ENCODE measurements around the gene PARM1. TPM values are rescaled to one million over a fixed set of nuclear protein-coding genes. Genes with fewer than 3 reads are reported as not detected.
"Not testable (repeated sequence)": the region's sequence is repeated elsewhere in the genome, so short reads cannot be mapped to it uniquely, and the experiment has no call there.

PARM1 gene
- total and polyA plus RNA-seq, 2 donors (not counting 1 experiment from before 2014, with no cell fraction given) = 7.8 to 10.4 TPM

DNA sequence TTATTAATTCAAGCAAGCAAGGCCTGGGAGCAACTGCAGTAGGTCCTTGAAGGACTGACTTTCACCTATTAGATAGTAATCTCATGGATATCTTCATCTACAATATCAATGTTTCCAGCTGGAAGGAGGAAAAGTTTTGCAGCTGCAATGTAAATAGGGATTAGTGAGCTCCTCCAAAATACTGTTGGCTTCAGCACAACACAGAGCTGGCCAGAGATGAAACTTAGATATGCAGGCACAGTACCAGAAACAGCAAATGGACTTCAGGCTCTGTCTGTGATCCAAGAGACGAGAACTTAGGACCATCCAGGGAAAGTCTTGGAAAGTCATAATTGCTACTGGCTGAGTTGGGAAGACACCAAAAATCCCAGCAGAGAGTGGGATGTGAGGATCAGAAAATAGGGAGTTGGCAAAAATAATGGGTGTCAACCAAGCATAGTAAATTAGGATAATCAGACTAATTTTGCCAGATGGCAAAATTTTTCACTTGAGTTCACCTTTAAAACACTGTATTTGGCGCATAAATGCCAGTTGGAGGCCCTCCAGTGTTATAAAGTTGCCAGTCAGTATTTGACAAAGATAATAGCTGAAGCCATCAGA lies 57.5 kb downstream of the PARM1 start:
- POLR2A ChIA-PET = no interaction called here
- no peak overlapping the region for H3K4me3 ChIP-seq (ENCODE audit: control extremely low read depth in 1 of 5, extremely low read depth in 1 of 5, insufficient read depth in 1 of 5, low read depth in 2 of 5, low read length in 4 of 5)
- no peak for ATAC-seq (ENCODE audit: low read depth)
- no peaks in the 10 kb centered on the region for H3K4me1 ChIP-seq (ENCODE audit: control insufficient read depth in 2 of 2, insufficient read depth in 2 of 2, low read length in 2 of 2)
- no peaks in the 10 kb centered on the region for H4K20me1 ChIP-seq (ENCODE audit: control insufficient read depth, insufficient read depth, low read length, poor library complexity, severe bottlenecking)
- no peak for DNase-seq
- H3K79me2 ChIP-seq (ENCODE audit: control insufficient read depth, insufficient read depth, low read length) = no peaks in the 10 kb centered on the region
- H3K4me2 ChIP-seq (replicated peaks; ENCODE audit: low read depth, low read length, poor library complexity, severe bottlenecking) = no peak overlapping the region
- TF ChIP-seq CTCF (IDR thresholded peaks at IDR 0.05) (no peak), EZH2 (IDR thresholded peaks at IDR 0.05; ENCODE audit: borderline replicate concordance, insufficient read depth, low read depth, low read length, poor library complexity, severe bottlenecking) (no peak)
- no peak overlapping the region for H3K9ac ChIP-seq (ENCODE audit: low read length)
- no peaks in the 10 kb centered on the region for H3K27me3 ChIP-seq (replicated peaks in 1 of 4; ENCODE audit: control extremely low read depth in 1 of 4, control insufficient read depth in 3 of 4, insufficient read depth in 4 of 4, low read length in 3 of 4)
- no peak overlapping the region for H3K27ac ChIP-seq (ENCODE audit: low read length in 2 of 2)
- H3K27ac Mint-ChIP-seq = no peak overlapping the region
- intact Hi-C loops (cut with micrococcal nuclease) = no loop called here
- no peaks in the 10 kb centered on the region for H3K27me3 Mint-ChIP-seq
- no peaks in the 10 kb centered on the region for H3K4me1 Mint-ChIP-seq
- WGBS (ENCODE audit: insufficient coverage) = 83% methylated on average over 2 of the region's 2 CpGs
- H2AFZ ChIP-seq (ENCODE audit: insufficient read depth, low read depth, low read length, poor library complexity, severe bottlenecking) = no peak overlapping the region
- H3K4me3 Mint-ChIP-seq = no peak overlapping the region
- CTCF ChIA-PET = no interaction called here
- peaks cover 5% of the 10 kb centered on the region for H3K9me3 Mint-ChIP-seq (ENCODE audit: insufficient read depth)
- H3K9me3 ChIP-seq (ENCODE audit: control extremely low read depth in 1 of 3, control insufficient read depth in 2 of 3, insufficient read depth in 1 of 3, low read length in 2 of 3) = peaks cover 0 to 3% (median 0%) of the 10 kb centered on the region in 3 donors
- peaks cover 0 to 2% of the 10 kb centered on the region in 2 experiments for H3K36me3 ChIP-seq (replicated peaks in 1 of 2; ENCODE audit: control extremely low read depth in 1 of 2, control insufficient read depth in 1 of 2, extremely low read depth in 1 of 2, insufficient read depth in 2 of 2, low read length in 1 of 2)

DNA sequence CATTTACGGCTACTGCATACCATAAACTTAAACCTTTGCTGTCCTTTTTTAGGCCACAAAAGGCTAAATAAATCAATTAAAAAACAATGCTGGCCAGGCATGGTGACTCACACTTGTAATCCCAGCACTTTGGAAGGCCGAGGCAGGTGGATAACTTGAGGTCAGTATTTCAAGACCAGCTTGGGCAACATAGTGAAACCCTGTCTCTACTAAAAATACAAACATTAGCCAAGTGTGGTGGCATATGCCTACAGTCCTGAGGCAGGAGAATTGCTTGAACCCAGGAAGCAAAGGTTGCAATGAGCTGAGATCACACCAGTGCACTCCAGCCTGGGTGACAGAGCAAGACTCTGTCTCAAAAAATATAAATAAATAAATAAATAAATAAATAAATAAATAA lies 61.5 kb downstream of the PARM1 start:
- H4K20me1 ChIP-seq (ENCODE audit: control insufficient read depth, insufficient read depth, low read length, poor library complexity, severe bottlenecking); H3K4me3 Mint-ChIP-seq; H3K4me3 ChIP-seq (ENCODE audit: control extremely low read depth in 1 of 5, extremely low read depth in 1 of 5, insufficient read depth in 1 of 5, low read depth in 2 of 5, low read length in 4 of 5); H3K27ac ChIP-seq (ENCODE audit: low read length in 2 of 2); H3K9ac ChIP-seq (ENCODE audit: low read length); POLR2A ChIA-PET; ATAC-seq (ENCODE audit: low read depth); intact Hi-C loops (cut with micrococcal nuclease); H3K27me3 ChIP-seq (replicated peaks in 1 of 4; ENCODE audit: control extremely low read depth in 1 of 4, control insufficient read depth in 3 of 4, insufficient read depth in 4 of 4, low read length in 3 of 4); DNase-seq; CTCF ChIA-PET; H3K27me3 Mint-ChIP-seq; H3K27ac Mint-ChIP-seq; H3K9me3 Mint-ChIP-seq (ENCODE audit: insufficient read depth); H2AFZ ChIP-seq (ENCODE audit: insufficient read depth, low read depth, low read length, poor library complexity, severe bottlenecking); H3K4me2 ChIP-seq (replicated peaks; ENCODE audit: low read depth, low read length, poor library complexity, severe bottlenecking); H3K4me1 Mint-ChIP-seq; H3K4me1 ChIP-seq (ENCODE audit: control insufficient read depth in 2 of 2, insufficient read depth in 2 of 2, low read length in 2 of 2); H3K79me2 ChIP-seq (ENCODE audit: control insufficient read depth, insufficient read depth, low read length); H3K36me3 ChIP-seq (replicated peaks in 1 of 2; ENCODE audit: control extremely low read depth in 1 of 2, control insufficient read depth in 1 of 2, extremely low read depth in 1 of 2, insufficient read depth in 2 of 2, low read length in 1 of 2); H3K9me3 ChIP-seq (ENCODE audit: control extremely low read depth in 1 of 3, control insufficient read depth in 2 of 3, insufficient read depth in 1 of 3, low read length in 2 of 3): not testable (repeated sequence)
- 100% methylated on average over 1 of the region's 2 CpGs for WGBS (ENCODE audit: insufficient coverage)
